NCI-H187 treated with DMSO at 0.1 percent for 48 hours (cell line): ENCODE data around the gene TIMM44.
"Not testable (repeated sequence)": the region's sequence is repeated elsewhere in the genome, so short reads cannot be mapped to it uniquely, and the experiment has no call there.

Experiments
- DNase-seq: peaks from one replicate; lab custom pipeline; 2025; lab: John Stamatoyannopoulos, UW

TIMM44 gene

DNA sequence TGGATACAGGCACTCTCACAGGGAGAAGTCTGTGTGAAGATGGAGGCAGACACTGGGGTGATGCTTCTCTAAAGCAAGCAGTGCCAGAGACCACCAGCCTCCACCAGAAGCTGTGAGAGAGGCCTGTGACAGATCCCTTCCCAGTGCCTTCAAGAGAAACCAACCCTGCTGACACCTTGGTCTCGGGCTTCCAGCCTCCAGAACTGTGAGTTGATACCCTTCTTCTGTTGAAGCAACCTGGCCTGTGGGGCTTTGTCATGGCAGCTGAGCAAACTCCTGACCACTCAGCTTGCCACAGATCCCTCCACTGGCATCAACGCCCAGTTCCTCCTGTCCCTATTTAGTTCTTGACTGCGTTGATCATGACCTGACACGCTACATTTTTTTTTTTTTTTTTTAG, 33.0 kb upstream of the TIMM44 start:
- no peak for DNase-seq

DNA sequence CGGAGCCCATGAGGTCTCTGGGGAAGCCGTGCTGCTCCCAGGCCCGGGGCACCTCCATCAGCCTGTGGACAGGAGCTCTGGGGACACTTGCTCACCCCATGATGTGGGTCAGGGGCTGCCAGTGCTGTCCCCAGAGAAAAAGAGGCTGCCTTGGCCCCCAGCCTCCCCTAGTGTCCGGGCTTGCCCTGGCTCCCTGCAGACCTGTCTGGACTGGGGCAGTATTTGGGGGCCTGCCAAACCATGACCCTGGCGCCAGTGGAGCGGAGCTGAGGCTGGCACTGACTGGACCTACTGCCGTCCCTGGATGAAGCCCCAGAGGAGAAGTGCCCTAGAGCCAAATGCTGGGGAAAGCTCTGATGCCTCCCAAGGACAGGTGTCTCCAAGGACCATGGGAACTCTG, 31.6 kb upstream of the TIMM44 start:
- no peak for DNase-seq

DNA sequence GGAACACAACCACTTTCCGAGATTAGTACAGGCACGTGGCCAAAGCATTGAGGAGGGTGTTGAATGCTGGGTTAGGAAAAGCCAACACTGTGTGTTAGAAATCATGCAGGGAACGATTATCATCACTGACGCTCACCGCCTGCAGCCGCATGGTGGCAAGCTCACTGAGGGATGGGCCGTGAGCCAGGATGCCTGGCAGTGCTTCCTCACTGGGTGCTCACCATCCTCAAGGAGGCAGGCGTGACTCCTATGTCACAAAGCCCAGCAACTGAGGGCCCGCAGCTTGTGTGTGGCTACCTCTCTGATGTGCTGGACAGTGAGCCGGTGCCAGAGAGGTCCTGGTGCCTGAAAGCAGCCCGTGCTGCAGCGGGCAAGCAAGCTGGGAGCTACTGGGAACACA, 30.4 kb upstream of the TIMM44 start:
- DNase-seq = no peak

GRCh38 chr19:7971553-7972520, 28.4 kb upstream of the TIMM44 start:
- no peak for DNase-seq

- DNase-seq = no peak
These were observed 27.4 kb upstream of the TIMM44 start for GRCh38 chr19:7970716-7971448.

GRCh38 chr19:7969555-7969939, 26.1 kb upstream of the TIMM44 start:
- DNase-seq = no peak

DNA sequence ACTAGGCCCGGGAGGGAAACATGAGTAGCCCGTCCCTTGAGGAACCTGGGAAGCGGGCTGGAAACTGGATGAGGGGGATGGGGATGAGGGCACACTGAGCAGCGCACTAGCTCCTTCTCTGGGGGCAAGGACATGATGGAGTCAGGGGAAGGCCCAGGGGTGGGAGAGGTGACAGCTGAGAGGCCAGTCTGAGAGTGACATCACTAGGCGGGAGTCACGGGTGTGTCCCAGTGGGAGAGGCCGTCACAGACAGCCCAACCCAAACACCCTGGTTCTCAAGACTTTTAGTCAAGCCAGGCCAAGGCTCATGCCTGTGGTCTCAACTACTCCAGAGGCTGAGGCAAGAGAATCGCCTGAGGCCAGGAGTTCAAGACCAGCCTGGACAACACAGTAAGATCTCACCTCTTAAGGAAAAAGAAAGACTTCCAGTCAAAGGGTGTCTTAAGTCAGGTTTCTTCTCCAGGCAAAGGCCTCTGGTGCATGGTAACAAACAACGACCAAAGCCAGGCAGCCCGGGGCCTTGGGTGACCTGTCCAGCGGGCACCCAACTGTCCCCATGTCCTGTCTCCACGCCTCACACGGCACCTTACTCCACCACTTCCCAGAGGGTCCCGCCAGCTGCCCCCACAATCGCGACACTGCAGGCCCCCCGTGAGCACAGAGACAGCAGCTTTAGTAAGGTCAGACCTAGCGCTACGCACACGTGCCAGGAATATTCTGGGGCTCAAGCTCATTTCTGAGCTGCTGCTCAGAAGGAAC, 25.5 kb upstream of the TIMM44 start:
- DNase-seq = no peak

DNA sequence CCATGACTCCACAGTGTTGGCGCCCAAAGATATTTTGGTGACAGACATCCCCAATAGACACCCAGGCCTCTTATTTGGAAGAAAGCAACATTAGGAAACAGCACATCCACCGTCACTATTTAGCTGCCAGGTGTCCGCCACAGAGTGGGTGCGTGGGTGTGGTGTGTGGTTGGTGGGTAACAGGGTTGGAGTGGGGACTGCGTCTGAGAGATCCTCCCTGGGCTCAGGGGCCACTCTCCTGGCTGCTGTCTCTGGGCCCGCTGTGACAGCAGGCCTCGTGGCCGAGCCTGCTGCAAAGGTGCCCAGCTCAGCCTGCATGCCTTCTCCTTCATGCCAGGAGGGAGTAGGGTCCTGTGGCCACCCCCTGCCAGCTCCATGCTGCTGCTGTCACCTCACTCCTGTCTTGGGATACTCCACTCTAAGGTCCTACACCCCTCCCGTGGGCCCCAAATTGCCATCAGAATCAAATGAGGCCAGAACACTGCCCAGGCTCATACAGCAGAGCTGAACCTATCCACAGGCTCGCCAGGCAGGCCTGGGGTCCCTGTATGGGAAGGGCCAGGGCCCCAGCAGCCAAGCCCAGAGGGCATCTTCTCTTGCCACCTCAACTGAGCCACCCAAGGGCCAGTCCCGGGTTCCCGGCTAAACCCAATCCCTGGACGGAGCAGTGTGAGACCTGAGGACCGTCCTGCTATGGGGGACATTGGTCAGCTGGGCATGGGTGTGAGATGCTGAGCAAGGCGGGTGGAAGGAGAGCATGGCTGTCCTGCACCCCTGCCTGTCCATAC, 24.7 kb upstream of the TIMM44 start:
- no peak for DNase-seq

- no peak for DNase-seq
These were observed 22.6 kb upstream of the TIMM44 start for GRCh38 chr19:7965921-7966665.

DNA sequence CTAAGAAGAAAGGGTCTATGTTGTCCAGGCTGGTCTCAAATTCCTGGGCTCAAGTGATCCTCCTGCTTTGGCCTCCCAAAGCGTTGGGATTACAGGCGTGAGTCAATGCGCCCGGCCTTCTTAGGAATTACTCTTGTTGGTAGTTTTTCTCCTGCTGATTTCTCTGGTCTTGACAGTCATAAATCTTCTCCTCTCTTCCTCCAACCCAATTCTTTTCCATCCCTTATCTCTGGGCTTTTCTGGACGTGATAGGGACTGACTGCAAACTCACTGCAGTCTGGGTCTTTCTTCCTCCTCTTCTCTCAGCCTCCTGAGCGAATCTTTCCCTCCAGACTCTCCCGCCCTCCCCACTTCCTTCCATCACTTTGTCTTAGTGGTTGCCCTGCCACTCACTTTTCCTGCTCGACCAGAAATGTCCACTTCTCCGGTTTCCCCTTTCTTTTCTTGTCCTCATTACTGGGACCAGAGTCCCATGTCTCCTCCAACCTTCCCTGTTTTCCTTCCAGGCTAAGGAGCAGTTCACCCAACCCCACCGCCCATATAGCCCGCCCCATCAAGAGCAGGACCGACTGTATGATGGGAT, 21.9 kb upstream of the TIMM44 start:
- no peak for DNase-seq

GRCh38 chr19:7963566-7963965, 20.1 kb upstream of the TIMM44 start:
- no peak for DNase-seq

GRCh38 chr19:7962644-7963268, 19.3 kb upstream of the TIMM44 start:
- DNase-seq = no peak

DNA sequence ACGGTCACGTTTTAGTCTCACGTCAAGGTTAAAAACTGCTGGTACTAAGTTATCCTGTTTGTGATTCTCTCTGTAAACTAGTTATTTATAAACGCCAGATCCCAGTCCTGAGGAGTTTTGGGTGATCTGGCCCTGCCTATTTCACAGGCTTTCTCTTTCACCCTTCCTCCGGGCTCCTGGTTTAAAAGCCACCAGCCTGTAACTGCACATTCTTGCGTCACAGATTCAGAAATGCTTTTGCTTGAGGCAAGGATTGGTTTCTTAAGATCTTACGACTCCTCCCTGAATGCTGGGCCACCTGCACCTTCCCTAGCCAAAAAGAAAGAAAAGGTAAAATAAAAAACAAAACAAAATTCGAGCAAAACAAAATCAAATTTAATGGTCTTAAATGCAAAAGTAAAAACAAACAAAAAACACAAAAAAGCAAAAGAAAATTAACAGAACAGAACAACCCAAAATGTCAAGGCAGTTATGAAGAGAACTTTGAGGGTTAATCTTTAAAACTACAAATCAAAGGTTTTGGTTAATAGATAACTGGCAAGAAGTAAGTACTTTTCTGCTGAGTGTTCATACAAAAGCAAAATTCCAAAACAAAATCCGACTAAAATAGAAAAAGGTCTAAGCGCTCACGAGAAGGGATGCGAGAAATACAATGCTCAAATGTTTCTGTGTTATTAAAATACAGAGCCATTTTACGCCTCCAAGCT, 18.6 kb upstream of the TIMM44 start:
- DNase-seq = no peak

- DNase-seq = not testable (repeated sequence)
These were observed 17.6 kb upstream of the TIMM44 start for GRCh38 chr19:7961082-7961481.

DNA sequence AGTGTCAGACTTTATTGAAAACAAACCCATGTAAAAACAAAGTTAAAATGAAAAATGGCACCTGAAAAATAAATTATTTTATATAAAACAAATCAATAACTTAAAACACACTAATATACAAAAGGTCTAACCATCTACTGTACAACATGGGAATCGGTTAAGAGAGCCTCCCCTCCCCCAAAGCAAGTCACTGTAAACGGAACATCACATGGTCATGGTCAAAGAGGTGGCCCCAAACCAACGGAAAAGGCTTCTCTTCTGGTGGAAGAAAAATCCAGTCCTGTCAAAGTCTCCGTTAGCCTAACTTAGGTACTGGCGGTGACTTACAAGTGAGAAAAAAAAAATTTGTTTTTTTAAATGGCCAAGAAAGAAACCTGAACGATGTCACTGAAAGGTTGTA, 15.7 kb upstream of the TIMM44 start:
- no peak for DNase-seq

DNA sequence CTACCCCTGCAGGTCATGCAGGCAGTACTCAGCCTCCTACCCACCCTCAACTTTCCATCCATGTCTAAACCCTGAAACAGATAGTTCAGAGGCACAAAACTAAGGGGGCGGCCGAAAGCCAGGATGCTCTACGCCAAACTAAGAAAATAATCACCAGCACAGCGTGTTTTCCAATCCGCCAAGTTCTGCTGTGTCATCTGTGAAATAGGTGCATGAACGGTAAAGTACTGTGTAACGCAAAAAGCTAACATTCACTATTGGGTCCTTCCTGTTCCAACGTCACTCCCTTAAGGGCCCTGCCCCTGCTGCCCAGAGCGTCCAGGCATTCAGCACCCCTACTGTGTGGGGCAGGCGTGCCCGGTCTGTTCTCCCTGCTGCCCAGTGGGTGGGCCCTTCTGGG, 12.2 kb upstream of the TIMM44 start:
- DNase-seq = no peak

GRCh38 chr19:7953576-7953975, 10.1 kb upstream of the TIMM44 start:
- DNase-seq = no peak

- DNase-seq = no peak
These were observed 9.6 kb upstream of the TIMM44 start for GRCh38 chr19:7953060-7953459.

DNA sequence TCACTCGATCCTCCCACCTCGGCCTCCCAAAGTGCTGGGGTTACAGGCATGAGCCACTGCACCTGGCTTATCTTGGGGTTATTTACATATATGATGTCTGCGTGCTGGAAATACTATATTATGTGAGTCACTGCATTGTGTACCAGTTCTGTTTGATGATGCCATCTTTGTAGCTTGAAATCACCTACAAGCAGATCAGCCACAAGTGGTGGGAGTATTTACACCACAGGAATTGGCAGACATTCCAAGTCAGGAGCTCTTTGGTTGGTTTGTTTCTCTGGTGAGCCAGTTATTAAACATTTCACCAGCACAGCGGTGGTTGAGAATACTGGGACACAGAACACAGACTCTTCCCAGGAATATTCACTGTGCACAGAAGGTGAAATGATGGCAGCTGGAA, 4.5 kb upstream of the TIMM44 start:
- DNase-seq = no peak
